ENCODE results near the gene IKZF3.
"Not testable (repeated sequence)": the region's sequence is repeated elsewhere in the genome, so short reads cannot be mapped to it uniquely, and the experiment has no call there.

DNA sequence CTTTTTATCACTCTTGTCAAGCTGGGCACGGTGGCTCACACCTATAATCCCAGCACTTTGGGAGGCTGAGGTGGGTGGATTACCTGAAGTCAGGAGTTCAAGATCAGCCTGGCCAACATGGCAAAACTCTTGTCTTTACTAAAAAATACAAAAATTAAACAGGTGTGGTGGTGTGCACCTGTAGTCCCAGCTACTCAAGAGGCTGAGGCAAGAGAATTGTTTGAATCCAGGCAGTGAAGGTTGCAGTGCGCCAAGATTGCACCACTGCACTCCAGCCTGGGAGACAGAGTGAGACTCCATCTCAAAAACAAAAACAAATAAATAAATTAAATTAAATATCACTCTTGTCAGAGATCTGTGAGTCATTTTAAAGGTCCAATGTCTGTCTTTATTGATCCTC, 37.9 kb upstream of the IKZF3 start:
- not testable (repeated sequence) for TF ChIP-seq POLR2A (IDR thresholded peaks at IDR 0.05; ENCODE audit: low read depth, low read length); EZH2 (IDR thresholded peaks at IDR 0.05; ENCODE audit: borderline replicate concordance, control insufficient read depth, low read depth, low read length); CHD2 (IDR thresholded peaks at IDR 0.05; ENCODE audit: borderline replicate concordance, low read depth, low read length); RFX5 (IDR thresholded peaks at IDR 0.05; ENCODE audit: low read depth, low read length); HDGF (IDR thresholded peaks at IDR 0.05); RAD21 (IDR thresholded peaks at IDR 0.05; ENCODE audit: insufficient read depth, low read depth, low read length); TCF12 (IDR thresholded peaks at IDR 0.05; ENCODE audit: low read depth, low read length)
- TF ChIP-seq, protein P1, sequence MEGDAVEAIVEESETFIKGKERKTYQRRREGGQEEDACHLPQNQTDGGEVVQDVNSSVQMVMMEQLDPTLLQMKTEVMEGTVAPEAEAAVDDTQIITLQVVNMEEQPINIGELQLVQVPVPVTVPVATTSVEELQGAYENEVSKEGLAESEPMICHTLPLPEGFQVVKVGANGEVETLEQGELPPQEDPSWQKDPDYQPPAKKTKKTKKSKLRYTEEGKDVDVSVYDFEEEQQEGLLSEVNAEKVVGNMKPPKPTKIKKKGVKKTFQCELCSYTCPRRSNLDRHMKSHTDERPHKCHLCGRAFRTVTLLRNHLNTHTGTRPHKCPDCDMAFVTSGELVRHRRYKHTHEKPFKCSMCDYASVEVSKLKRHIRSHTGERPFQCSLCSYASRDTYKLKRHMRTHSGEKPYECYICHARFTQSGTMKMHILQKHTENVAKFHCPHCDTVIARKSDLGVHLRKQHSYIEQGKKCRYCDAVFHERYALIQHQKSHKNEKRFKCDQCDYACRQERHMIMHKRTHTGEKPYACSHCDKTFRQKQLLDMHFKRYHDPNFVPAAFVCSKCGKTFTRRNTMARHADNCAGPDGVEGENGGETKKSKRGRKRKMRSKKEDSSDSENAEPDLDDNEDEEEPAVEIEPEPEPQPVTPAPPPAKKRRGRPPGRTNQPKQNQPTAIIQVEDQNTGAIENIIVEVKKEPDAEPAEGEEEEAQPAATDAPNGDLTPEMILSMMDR (IDR thresholded peaks at IDR 0.05 in 2 of 3, conservative IDR thresholded peaks at IDR 0.05 in 1 of 3; ENCODE audit: control insufficient read depth in 2 of 3, extremely low read depth in 1 of 3, insufficient read depth in 1 of 3, low read depth in 3 of 3, low read length in 3 of 3) = not testable (repeated sequence)
- TF ChIP-seq, protein P2, sequence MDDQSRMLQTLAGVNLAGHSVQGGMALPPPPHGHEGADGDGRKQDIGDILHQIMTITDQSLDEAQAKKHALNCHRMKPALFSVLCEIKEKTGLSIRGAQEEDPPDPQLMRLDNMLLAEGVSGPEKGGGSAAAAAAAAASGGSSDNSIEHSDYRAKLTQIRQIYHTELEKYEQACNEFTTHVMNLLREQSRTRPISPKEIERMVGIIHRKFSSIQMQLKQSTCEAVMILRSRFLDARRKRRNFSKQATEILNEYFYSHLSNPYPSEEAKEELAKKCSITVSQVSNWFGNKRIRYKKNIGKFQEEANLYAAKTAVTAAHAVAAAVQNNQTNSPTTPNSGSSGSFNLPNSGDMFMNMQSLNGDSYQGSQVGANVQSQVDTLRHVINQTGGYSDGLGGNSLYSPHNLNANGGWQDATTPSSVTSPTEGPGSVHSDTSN (IDR thresholded peaks at IDR 0.05; ENCODE audit: insufficient replicate concordance, low read depth, low read length) = not testable (repeated sequence)
